GM23248 (cell line): ENCODE results near the gene SEC61B. TPM values are rescaled to one million over a fixed set of nuclear protein-coding genes. Genes with fewer than 3 reads are reported as not detected.

Experiments
- DNase-seq: peaks from one replicate; pipeline ENCODE4 v3.0.0-alpha.2; 2015
- H2AFZ ChIP-seq: fragments of 200-600 bp; sonication (generic); 2 replicates; pipeline ENCODE4 v1.6.1; 2016; ENCODE audit warnings: antibody characterized with exemption
- H3F3A ChIP-seq: fragments of 200-600 bp; sonication (generic); 2 replicates; pipeline ENCODE4 v1.6.1; 2016; ENCODE audit warnings: mild to moderate bottlenecking, antibody characterized with exemption, mixed run types; ENCODE audit not compliant: insufficient read depth
- H3K27ac ChIP-seq: fragments of 200-600 bp; sonication (generic); 2 replicates; pipeline ENCODE4 v1.5.1; 2016; ENCODE audit warnings: mild to moderate bottlenecking
- H3K27me3 ChIP-seq: fragments of 200-600 bp; sonication (generic); replicated peaks from 2 replicates; pipeline ENCODE4 v1.6.1; 2016; ENCODE audit warnings: mild to moderate bottlenecking; ENCODE audit not compliant: insufficient read depth
- H3K36me3 ChIP-seq: fragments of 200-600 bp; sonication (generic); 2 replicates; pipeline ENCODE4 v1.6.1; 2016; ENCODE audit warnings: low read depth, mild to moderate bottlenecking
- H3K4me1 ChIP-seq: fragments of 200-600 bp; sonication (generic); 2 replicates; pipeline ENCODE4 v1.6.1; 2016; ENCODE audit warnings: mild to moderate bottlenecking; ENCODE audit not compliant: insufficient read depth
- H3K4me2 ChIP-seq: fragments of 200-600 bp; sonication (generic); one replicate; pipeline ENCODE4 v1.6.1; 2016; ENCODE audit warnings: mild to moderate bottlenecking; ENCODE audit not compliant: unreplicated experiment
- H3K4me3 ChIP-seq: fragments of 200-600 bp; sonication (generic); 2 replicates; pipeline ENCODE4 v1.5.1; 2016; ENCODE audit warnings: mild to moderate bottlenecking
- H3K79me2 ChIP-seq: fragments of 200-600 bp; sonication (generic); 2 replicates; pipeline ENCODE4 v1.6.1; 2016; ENCODE audit warnings: mild to moderate bottlenecking; ENCODE audit not compliant: insufficient read depth
- H3K9ac ChIP-seq: fragments of 200-600 bp; sonication (generic); 2 replicates; pipeline ENCODE4 v1.6.1; 2016; ENCODE audit warnings: mild to moderate bottlenecking
- H3K9me2 ChIP-seq: fragments of 200-600 bp; sonication (generic); 2 replicates; pipeline ENCODE4 v1.6.1; 2016; ENCODE audit warnings: mixed run types, mild to moderate bottlenecking, moderate library complexity; ENCODE audit not compliant: insufficient read depth
- H3K9me3 ChIP-seq: fragments of 200-600 bp; sonication (generic); one replicate; pipeline ENCODE4 v1.6.1; 2017; ENCODE audit warnings: low read depth
- H4K20me1 ChIP-seq: fragments of 200-600 bp; sonication (generic); 2 replicates; pipeline ENCODE4 v1.6.0; 2016; ENCODE audit not compliant: insufficient read depth
- EZH2 ChIP-seq: fragments of 200-600 bp; sonication (generic); IDR thresholded peaks from 2 replicates; pipeline ENCODE4 v1.6.1; 2018; ENCODE audit warnings: antibody characterized with exemption, mild to moderate bottlenecking; ENCODE audit not compliant: insufficient read depth, poor library complexity, severe bottlenecking
- EZH2phosphoT487 ChIP-seq: fragments of 200-600 bp; sonication (generic); IDR thresholded peaks from 2 replicates; pipeline ENCODE4 v1.6.1; 2018; ENCODE audit warnings: antibody characterized with exemption, moderate library complexity, mild to moderate bottlenecking, low read depth; ENCODE audit not compliant: insufficient read depth
- WGBS, 2 experiments: methylation state at CpG; one replicate each; pipeline ENCODE4 v1.1.6; 2015 to 2017; ENCODE audit warnings: low lambda C conversion rate in 2 of 2, low coverage in 1 of 2; ENCODE audit errors: missing lambda C conversion rate in 2 of 2; 5-methylcytosine and 5-hydroxymethylcytosine counted together
- in situ Hi-C: fragments of 300-500 bp; cut with MboI; formaldehyde crosslinking; loops from 2 replicates; pipeline ENCODE4 v1.15.0; 2020
- polyA plus RNA-seq: library from polyadenylated mRNA; unstranded; fragments of >200 nt; fragmentation: Nextera tagmentation; extraction: Ambion mirVana; gene quantifications from 2 replicates; pipeline ENCODE4 v1.2.1, GENCODE V29; 2016
- total RNA-seq: library from RNA; depleted of rRNA; stranded (reverse); fragments of >200 nt; shearing (Covaris generic); gene quantifications from 2 replicates; pipeline ENCODE4 v1.2.3, GENCODE V29; 2014

Gene SEC61B
- total and polyA plus RNA-seq, 2 experiments from 2014 or later = 127 to 428 TPM

GRCh38 chr9:99177576-99178366 is 44.3 kb upstream of the SEC61B start:
- Histone ChIP-seq H2AFZ (no peak overlapping the region), H3K79me2 (no peaks in the 10 kb centered on the region), H3K27me3 (no peaks in the 10 kb centered on the region), H4K20me1 (no peaks in the 10 kb centered on the region), H3K4me3 (no peak overlapping the region), H3K4me2 (no peak overlapping the region), H3K9me3 (no peaks in the 10 kb centered on the region), H3K9me2 (no peaks in the 10 kb centered on the region), H3K27ac (no peak overlapping the region), H3K36me3 (no peaks in the 10 kb centered on the region), H3K9ac (no peak overlapping the region), H3K4me1 (no peaks in the 10 kb centered on the region), H3F3A (no peaks in the 10 kb centered on the region)
- 86 to 88% methylated on average over 8 of the region's 8 CpGs for WGBS, 2 experiments
- DNase-seq = no peak
- in situ Hi-C loops = loop anchor here (25.0 kb wide), 1 partner anchor 1035 kb away; no protein-coding TSS in a partner anchor
- TF ChIP-seq EZH2phosphoT487 = no peak
- TF ChIP-seq EZH2 = no peak

GRCh38 chr9:99178912-99179872 is 42.9 kb upstream of the SEC61B start:
- Histone ChIP-seq H3K9ac (no peak overlapping the region), H3K4me3 (no peak overlapping the region), H3K4me1 (no peaks in the 10 kb centered on the region), H3F3A (no peaks in the 10 kb centered on the region), H2AFZ (no peak overlapping the region), H3K9me2 (no peaks in the 10 kb centered on the region), H3K27ac (no peak overlapping the region), H3K9me3 (no peaks in the 10 kb centered on the region), H3K4me2 (no peak overlapping the region), H3K27me3 (no peaks in the 10 kb centered on the region), H3K36me3 (no peaks in the 10 kb centered on the region), H3K79me2 (no peaks in the 10 kb centered on the region), H4K20me1 (no peaks in the 10 kb centered on the region)
- in situ Hi-C loops = loop anchor here (25.0 kb wide), 1 partner anchor 1033 kb away; no protein-coding TSS in a partner anchor
- DNase-seq = no peak
- WGBS, 2 experiments = 92 to 95% methylated on average over 17 of the region's 17 CpGs
- TF ChIP-seq EZH2phosphoT487 (no peak), EZH2 (no peak)

GRCh38 chr9:99180199-99180598 is 41.9 kb upstream of the SEC61B start:
- DNase-seq = no peak
- H4K20me1 ChIP-seq = no peaks in the 10 kb centered on the region
- in situ Hi-C loops = loop anchor here (25.0 kb wide), 1 partner anchor 1032 kb away; no protein-coding TSS in a partner anchor
- H2AFZ ChIP-seq = no peak overlapping the region
- H3K4me2 ChIP-seq = no peak overlapping the region
- no peak overlapping the region for H3K9ac ChIP-seq
- H3K4me1 ChIP-seq = no peaks in the 10 kb centered on the region; the same call in 1 of the 2 replicates
- no peak overlapping the region for H3K27ac ChIP-seq
- H3K36me3 ChIP-seq = no peaks in the 10 kb centered on the region
- WGBS, 2 experiments = 92 to 97% methylated on average over 1 of the region's 1 CpG
- H3K27me3 ChIP-seq = no peaks in the 10 kb centered on the region
- H3K4me3 ChIP-seq = no peak overlapping the region
- no peaks in the 10 kb centered on the region for H3K9me2 ChIP-seq
- H3K9me3 ChIP-seq = no peaks in the 10 kb centered on the region
- no peaks in the 10 kb centered on the region for H3F3A ChIP-seq
- no peak for TF ChIP-seq EZH2phosphoT487
- TF ChIP-seq EZH2 = no peak
- no peaks in the 10 kb centered on the region for H3K79me2 ChIP-seq

- TF ChIP-seq EZH2phosphoT487 = no peak
- no peak for TF ChIP-seq EZH2
- Histone ChIP-seq H3K27me3 (no peaks in the 10 kb centered on the region), H3K79me2 (no peaks in the 10 kb centered on the region), H3K4me1 (no peaks in the 10 kb centered on the region; the same call in 1 of the 2 replicates), H3K4me3 (no peak overlapping the region), H3K4me2 (no peak overlapping the region), H3K9ac (no peak overlapping the region), H3K9me3 (no peaks in the 10 kb centered on the region), H3K36me3 (no peaks in the 10 kb centered on the region), H4K20me1 (no peaks in the 10 kb centered on the region), H3K9me2 (no peaks in the 10 kb centered on the region), H2AFZ (no peak overlapping the region), H3K27ac (no peak overlapping the region), H3F3A (no peaks in the 10 kb centered on the region)
- no peak for DNase-seq
- WGBS, 2 experiments = 89% methylated on average over 9 of the region's 9 CpGs
- in situ Hi-C loops = loop anchor here (25.0 kb wide), 1 partner anchor 1032 kb away; no protein-coding TSS in a partner anchor
Observed at GRCh38 chr9:99180662-99181061, 41.4 kb upstream of the SEC61B start.
